GM21737 (cell line): ENCODE results near the gene IL12B.
"Not testable (repeated sequence)": the region's sequence is repeated elsewhere in the genome, so short reads cannot be mapped to it uniquely, and the experiment has no call there.

Experiments used
- ATAC-seq: cut with Tn5 transposase; IDR thresholded peaks from one replicate; pipeline ENCODE4 v1.9.1; 2021; ENCODE audit warnings: mild to moderate bottlenecking, moderate library complexity; ENCODE audit not compliant: unreplicated experiment

The IL12B gene

DNA sequence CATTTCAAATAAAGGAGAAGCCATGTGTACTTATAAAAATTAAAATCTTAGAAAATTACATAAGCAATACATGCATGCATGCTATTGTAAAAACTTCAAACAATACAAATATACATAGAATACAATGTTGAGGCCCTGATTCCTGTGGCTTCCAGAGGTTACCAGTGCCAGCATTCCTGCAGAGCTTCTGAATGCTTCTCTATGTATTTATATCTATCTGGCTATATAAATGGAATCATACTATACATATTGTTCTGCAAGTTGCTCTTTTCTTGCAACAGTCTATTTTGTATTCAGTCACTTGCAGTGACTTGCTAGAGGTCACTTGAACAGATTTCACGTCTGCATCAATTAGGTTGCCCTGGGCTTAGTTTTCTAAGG is 3.2 kb upstream of the IL12B start:
- no peak for ATAC-seq

GRCh38 chr5:159332800-159333544 is 2.7 kb upstream of the IL12B start:
- no peak for ATAC-seq

GRCh38 chr5:159331093-159331973 is 1.0 kb upstream of the IL12B start:
- peak; percentile 57 for ATAC-seq

DNA sequence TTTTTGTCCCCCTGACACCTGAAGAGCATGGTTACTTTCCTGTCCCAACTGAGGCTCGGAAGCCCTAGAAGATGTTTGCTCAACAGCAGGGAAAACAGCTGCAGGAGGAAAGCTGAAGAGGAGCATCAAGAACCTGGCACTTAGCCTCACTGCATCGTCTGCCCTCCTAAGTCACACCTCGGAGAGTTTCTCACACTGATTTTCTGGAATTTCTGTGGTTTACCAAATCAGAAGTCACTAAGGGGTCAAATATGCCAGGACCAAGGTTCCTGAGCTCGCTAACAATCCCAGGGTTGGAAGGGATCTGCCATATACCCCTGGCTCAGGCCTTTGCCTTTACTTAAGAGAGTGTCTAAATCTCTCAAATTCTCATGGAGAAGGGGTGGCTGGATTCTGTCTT is 5.3 kb downstream of the IL12B start:
- no peak for ATAC-seq

- no peak for ATAC-seq
These were observed 6.1 kb downstream of the IL12B start for GRCh38 chr5:159324102-159324755.

DNA sequence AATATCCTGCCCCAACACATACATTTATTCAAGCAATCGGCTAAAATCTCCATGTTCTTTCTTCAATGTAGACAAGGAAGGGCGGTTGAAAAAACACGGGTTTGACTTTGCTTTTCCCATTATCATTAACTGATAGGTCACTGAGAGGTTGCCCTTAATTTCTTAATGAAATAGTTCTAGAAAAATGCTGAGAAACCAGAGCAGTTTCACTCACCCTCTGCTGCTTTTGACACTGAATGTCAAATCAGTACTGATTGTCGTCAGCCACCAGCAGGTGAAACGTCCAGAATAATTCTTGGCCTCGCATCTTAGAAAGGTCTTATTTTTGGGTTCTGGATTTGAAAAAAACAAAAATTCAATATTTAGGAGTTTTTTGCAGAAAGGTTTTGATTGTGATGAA is 8.1 kb downstream of the IL12B start:
- ATAC-seq: no peak

- no peak for ATAC-seq
These were observed 10.5 kb downstream of the IL12B start for GRCh38 chr5:159319832-159320231.

GRCh38 chr5:159319363-159319762 is 10.9 kb downstream of the IL12B start:
- no peak for ATAC-seq

DNA sequence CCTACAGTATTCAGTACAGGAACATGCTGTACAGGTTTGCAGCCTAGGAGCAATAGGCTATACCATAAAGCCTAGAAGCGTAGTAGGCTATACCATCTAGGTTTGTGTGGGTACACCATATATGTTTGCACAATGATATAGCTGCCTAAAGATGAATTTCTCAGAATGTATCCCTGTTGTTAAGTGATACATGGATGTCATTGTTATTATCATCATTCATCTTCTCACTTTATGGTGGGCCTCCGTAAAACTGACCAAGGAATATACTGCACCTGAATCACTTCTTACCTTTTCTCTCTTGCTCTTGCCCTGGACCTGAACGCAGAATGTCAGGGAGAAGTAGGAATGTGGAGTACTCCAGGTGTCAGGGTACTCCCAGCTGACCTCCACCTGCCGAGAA is 11.8 kb downstream of the IL12B start:
- no peak for ATAC-seq

DNA sequence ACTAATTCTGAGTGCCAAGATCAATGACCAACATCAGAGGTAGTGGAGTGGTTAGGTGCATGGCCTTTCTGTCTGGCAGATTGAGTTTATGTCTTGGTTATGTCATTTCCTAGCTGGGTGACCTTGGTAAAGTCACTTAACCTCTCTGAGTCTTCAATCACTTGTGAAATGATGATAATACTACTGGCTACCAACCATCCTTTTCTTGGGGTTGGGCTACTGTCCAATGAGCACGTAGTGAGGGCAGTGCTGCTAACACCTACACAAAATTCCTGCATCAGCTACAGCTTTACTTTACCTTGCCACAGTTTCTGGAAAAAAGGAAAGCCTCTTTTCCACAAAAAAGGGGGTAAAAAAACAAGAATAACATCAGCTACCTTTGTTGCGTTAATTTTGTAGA is 12.4 kb downstream of the IL12B start:
- no peak for ATAC-seq

DNA sequence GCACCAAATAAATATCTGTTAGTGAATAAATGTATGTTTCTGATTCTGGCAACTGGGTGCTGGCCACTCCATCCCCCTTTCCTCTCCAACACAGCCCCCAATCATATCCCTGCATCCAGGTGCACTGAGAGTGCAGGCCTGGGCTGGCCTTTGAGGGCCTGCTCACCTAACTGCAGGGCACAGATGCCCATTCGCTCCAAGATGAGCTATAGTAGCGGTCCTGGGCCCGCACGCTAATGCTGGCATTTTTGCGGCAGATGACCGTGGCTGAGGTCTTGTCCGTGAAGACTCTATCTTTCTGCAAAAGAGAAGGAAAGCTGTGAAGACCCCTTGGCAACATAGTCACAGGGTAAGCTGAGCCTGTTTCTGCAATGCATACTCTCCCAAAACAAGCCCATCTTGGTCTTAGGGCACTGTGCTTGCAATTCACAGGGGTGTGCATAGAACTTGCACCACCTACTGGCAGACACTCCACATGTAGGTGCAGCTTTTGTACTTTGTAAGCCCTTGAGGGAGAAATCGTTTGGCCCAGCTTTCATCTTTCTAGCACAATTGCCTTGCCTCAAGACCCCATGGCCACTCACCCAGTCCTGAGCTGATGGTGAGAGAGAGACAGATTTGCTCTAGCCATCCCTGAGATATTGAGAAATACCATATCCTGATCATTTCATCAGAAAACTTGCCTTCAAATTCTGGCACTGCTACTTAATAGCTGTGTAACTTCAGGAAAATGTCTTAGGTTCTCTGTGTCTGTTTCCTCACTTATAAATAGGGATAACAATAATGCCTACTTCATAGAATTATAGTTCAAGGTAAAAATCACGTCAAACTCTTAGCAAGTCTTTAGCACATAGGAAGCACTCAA is 13.5 kb downstream of the IL12B start:
- ATAC-seq: no peak

GRCh38 chr5:159313197-159313596 is 17.1 kb downstream of the IL12B start:
- no peak for ATAC-seq

DNA sequence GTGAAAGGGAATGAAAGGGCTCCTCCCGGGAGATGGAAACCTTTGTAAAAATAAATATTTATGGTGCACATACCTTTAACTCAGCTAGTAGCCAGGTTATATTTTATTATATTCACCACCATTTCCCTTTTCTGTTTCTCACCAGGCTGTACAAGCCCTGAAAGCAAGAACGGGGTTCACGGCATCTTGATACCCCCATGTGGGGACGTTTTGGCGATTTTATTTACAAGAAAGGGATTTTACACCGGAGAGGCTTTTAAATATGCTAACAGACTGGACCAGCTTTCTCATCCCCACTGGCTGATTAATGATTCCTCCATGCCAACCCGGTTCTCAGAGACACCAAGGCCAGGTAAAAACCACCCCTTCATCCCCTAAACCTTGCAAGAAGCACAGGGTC is 19.2 kb downstream of the IL12B start:
- no peak for ATAC-seq

- ATAC-seq: no peak
These were observed 19.8 kb downstream of the IL12B start for GRCh38 chr5:159310511-159310910.

DNA sequence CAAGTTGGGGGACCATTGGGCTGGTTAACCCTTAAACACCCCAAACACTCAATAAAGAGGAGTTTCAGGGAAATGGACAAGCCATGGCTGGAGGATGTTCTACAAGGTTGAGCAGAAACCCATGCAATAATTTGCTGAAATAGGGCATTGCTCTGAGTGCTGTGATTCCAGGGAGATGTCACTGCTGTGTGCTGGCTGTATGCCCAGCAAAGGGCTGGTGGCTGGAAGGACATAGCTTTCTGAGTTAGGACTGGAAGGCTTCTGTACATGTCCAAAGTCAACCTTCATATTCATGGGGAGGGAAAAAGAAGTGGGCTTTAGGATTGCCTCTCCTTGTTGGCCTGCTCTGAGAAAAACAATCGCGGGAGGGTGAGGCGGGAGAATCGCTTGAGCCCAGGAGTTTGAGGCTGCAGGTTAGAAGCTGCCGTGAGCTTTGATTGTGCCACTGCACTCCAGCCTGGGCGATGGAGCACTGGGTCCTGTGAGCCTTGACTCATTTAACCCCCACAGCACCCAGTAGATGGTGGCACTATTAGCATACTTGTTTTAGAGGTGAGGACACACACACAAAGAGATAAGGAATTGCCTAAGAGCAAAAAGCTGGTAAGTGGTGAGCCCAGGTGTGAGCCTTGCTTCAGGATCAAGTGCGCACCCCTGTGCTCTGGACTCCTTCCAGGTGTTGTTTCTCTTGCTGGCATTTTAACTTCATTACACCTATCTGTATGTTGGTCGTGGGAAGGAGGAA is 20.4 kb downstream of the IL12B start:
- no peak for ATAC-seq

GRCh38 chr5:159304961-159305595 is 25.2 kb downstream of the IL12B start:
- no peak for ATAC-seq

DNA sequence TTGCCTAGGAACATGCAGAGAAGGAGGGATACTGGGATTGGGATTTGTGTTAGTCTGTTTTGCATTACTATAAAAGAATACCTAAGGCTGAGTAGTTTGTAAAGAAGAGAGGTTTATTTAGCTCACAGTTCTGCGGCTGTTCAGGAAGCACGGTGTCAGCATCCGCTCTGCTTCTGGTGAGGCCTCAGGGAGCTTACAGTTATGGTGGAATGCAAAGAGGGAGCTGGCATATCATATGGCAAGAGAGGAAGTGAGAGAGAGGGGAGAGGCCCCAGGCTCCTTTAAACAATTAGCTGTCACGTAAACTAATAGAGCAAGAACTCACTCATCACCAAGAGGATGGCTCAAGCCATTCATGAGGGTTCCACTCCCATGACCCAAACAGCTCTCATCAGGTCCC is 27.0 kb downstream of the IL12B start:
- ATAC-seq: no peak

GRCh38 chr5:159301929-159302860 is 28.1 kb downstream of the IL12B start:
- not testable (repeated sequence) for ATAC-seq

DNA sequence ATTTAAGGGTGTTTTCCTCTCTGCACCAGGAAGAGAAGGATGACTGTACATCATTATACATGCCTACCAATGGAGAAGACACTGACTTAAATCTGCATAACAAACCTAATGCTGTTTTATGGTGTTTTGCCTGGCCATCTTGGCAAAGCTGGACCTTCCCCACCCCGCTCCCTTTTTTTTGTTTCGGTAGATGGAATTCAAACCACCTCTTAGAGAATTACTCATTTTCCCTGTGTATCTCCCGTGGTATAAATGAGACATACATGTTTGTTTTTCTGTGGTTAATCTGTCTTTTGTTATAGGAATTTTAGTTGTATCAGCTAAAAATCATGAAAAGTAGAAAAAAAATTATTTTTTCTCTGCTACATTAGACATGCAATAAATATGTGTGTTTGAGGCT is 28.8 kb downstream of the IL12B start:
- ATAC-seq: no peak
